ENCODE data around the gene CYP1A2.

GRCh38 chr15:74799856-74800558 lies 51.4 kb downstream of the CYP1A2 start:
- TF ChIP-seq CTCF (IDR thresholded peaks at IDR 0.05; ENCODE audit: borderline replicate concordance, extremely low read depth, low read length, poor library complexity, severe bottlenecking) (peak; percentile 94), EZH2 (IDR thresholded peaks at IDR 0.05; ENCODE audit: borderline replicate concordance, low read depth, low read length, severe bottlenecking) (no peak)

Data from DND-41 (cell line).